ENCODE data around the gene SIX6. TPM values are rescaled to one million over a fixed set of nuclear protein-coding genes. Genes with fewer than 3 reads are reported as not detected.

Gene SIX6
- total RNA-seq, 1 experiment from 2014 or later = not detected

DNA sequence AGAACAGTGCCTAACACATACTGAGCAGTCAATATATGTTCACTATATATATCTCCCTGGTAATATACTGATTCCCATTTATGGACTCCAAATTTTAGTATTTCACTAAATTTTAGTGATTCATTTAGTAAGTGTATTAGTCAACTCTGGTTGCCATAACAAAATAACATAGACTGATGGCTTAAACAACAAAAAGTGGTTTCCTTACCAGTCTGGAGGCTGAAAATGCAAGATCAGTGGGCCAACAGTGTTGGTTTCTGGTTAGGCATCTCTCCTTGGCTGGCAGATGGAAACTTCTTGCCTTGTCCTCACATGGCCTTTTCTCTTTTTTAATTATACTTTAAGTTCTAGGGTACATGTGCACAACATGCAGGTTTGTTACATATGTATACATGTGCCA is 28.7 kb downstream of the SIX6 start:
- CTCF ChIA-PET = no interaction called here
- Histone ChIP-seq H3K4me3 (ENCODE audit: low read depth, low read length) (no peak overlapping the region), H3K4me1 (no peaks in the 10 kb centered on the region), H3K27me3 (replicated peaks; ENCODE audit: control insufficient read depth, insufficient read depth, low read length) (no peaks in the 10 kb centered on the region), H3K9me3 (no peaks in the 10 kb centered on the region), H3K36me3 (ENCODE audit: control insufficient read depth, insufficient read depth, low read length) (no peaks in the 10 kb centered on the region)
- H3K4me3 Mint-ChIP-seq (ENCODE audit: unreplicated experiment) = no peak overlapping the region
- H3K27me3 Mint-ChIP-seq (ENCODE audit: insufficient read depth, unreplicated experiment) = no peaks in the 10 kb centered on the region
- TF ChIP-seq CTCF (IDR thresholded peaks at IDR 0.05; ENCODE audit: insufficient read depth in 1 of 2, low read depth in 1 of 2, low read length in 1 of 2, severe bottlenecking in 1 of 2, unreplicated experiment in 1 of 2) = no peak
- no peak for DNase-seq
- no TSS peak for BruUV-seq (replicated peaks)
- H3K9me3 Mint-ChIP-seq (ENCODE audit: unreplicated experiment) = no peaks in the 10 kb centered on the region
- no peaks in the 10 kb centered on the region for H3K4me1 Mint-ChIP-seq (ENCODE audit: low read depth, unreplicated experiment)
- POLR2A ChIA-PET = no interaction called here
- H3K36me3 Mint-ChIP-seq (ENCODE audit: insufficient read depth, unreplicated experiment) = no peaks in the 10 kb centered on the region
- intact Hi-C loops (cut with micrococcal nuclease; ENCODE audit: unreplicated experiment) = no loop called here
- no peak overlapping the region for H3K27ac Mint-ChIP-seq (ENCODE audit: unreplicated experiment)

- no TSS peak for BruUV-seq (replicated peaks)
- Mint-ChIP-seq H3K4me3 (ENCODE audit: unreplicated experiment) (no peak overlapping the region), H3K4me1 (ENCODE audit: low read depth, unreplicated experiment) (no peaks in the 10 kb centered on the region), H3K27ac (ENCODE audit: unreplicated experiment) (no peak overlapping the region), H3K36me3 (ENCODE audit: insufficient read depth, unreplicated experiment) (no peaks in the 10 kb centered on the region), H3K9me3 (ENCODE audit: unreplicated experiment) (peaks cover 17% of the 10 kb centered on the region), H3K27me3 (ENCODE audit: insufficient read depth, unreplicated experiment) (peaks cover 13% of the 10 kb centered on the region)
- no peaks in the 10 kb centered on the region for H3K36me3 ChIP-seq (ENCODE audit: control insufficient read depth, insufficient read depth, low read length)
- no peak overlapping the region for H3K4me3 ChIP-seq (ENCODE audit: low read depth, low read length)
- H3K27me3 ChIP-seq (replicated peaks; ENCODE audit: control insufficient read depth, insufficient read depth, low read length) = no peaks in the 10 kb centered on the region
- H3K4me1 ChIP-seq = no peaks in the 10 kb centered on the region
- H3K9me3 ChIP-seq = peaks cover 15% of the 10 kb centered on the region; the same call in 1 of the 2 replicates
- no peak for DNase-seq
- TF ChIP-seq CTCF (IDR thresholded peaks at IDR 0.05; ENCODE audit: insufficient read depth in 1 of 2, low read depth in 1 of 2, low read length in 1 of 2, severe bottlenecking in 1 of 2, unreplicated experiment in 1 of 2) = no peak
- ChIA-PET POLR2A (no interaction called here), CTCF (no interaction called here)
- intact Hi-C loops (cut with micrococcal nuclease; ENCODE audit: unreplicated experiment) = no loop called here
Observed at GRCh38 chr14:60544659-60545058, 35.7 kb downstream of the SIX6 start.

GRCh38 chr14:60553808-60554207 is 44.9 kb downstream of the SIX6 start:
- Mint-ChIP-seq H3K4me3 (ENCODE audit: unreplicated experiment) (no peak overlapping the region), H3K36me3 (ENCODE audit: insufficient read depth, unreplicated experiment) (no peaks in the 10 kb centered on the region), H3K4me1 (ENCODE audit: low read depth, unreplicated experiment) (no peaks in the 10 kb centered on the region), H3K27ac (ENCODE audit: unreplicated experiment) (no peak overlapping the region), H3K9me3 (ENCODE audit: unreplicated experiment) (peaks cover 6% of the 10 kb centered on the region), H3K27me3 (ENCODE audit: insufficient read depth, unreplicated experiment) (peaks cover 12% of the 10 kb centered on the region)
- no peaks in the 10 kb centered on the region for H3K27me3 ChIP-seq (replicated peaks; ENCODE audit: control insufficient read depth, insufficient read depth, low read length)
- no peaks in the 10 kb centered on the region for H3K9me3 ChIP-seq
- H3K4me3 ChIP-seq (ENCODE audit: low read depth, low read length) = no peak overlapping the region
- no TSS peak for BruUV-seq (replicated peaks)
- H3K4me1 ChIP-seq = no peaks in the 10 kb centered on the region
- intact Hi-C loops (cut with micrococcal nuclease; ENCODE audit: unreplicated experiment) = no loop called here
- CTCF ChIA-PET = no interaction called here
- DNase-seq = no peak
- POLR2A ChIA-PET = no interaction called here
- H3K36me3 ChIP-seq (ENCODE audit: control insufficient read depth, insufficient read depth, low read length) = no peaks in the 10 kb centered on the region
- TF ChIP-seq CTCF (IDR thresholded peaks at IDR 0.05; ENCODE audit: insufficient read depth in 1 of 2, low read depth in 1 of 2, low read length in 1 of 2, severe bottlenecking in 1 of 2, unreplicated experiment in 1 of 2) = no peak
